Motor neuron (in vitro differentiated cells): ENCODE data around the gene TIPRL. TPM values are rescaled to one million over a fixed set of nuclear protein-coding genes. Genes with fewer than 3 reads are reported as not detected.
A peak's percentile ranks its signal among the peaks of the same experiment; 100 is the strongest.
"Not testable (repeated sequence)": the region's sequence is repeated elsewhere in the genome, so short reads cannot be mapped to it uniquely, and the experiment has no call there.

Experiments used
- ATAC-seq, 8 experiments: fragments of 200-7000 bp; cut with Tn5 transposase; replicated peaks in 6 of 8; 2 replicates each; pipeline ENCODE4 v1.8.0; 2021; ENCODE audit warnings: mild to moderate bottlenecking in 8 of 8, moderate library complexity in 8 of 8
- H3K27ac ChIP-seq, 2 donors: fragments of 250-450 bp; sonication (Bioruptor Pico); 2 replicates each; pipeline ENCODE4 v1.9.0; 2021; ENCODE audit warnings: antibody characterized with exemption in 2 of 2, mild to moderate bottlenecking in 2 of 2, moderate library complexity in 1 of 2
- H3K4me1 ChIP-seq, 2 donors: fragments of 250-450 bp; sonication (Bioruptor Pico); replicated peaks in 1 of 2; 2 replicates each; pipeline ENCODE4 v1.6.1; 2021; ENCODE audit warnings: antibody characterized with exemption in 2 of 2, mild to moderate bottlenecking in 2 of 2, moderate library complexity in 1 of 2
- H3K4me3 ChIP-seq, 5 donors: fragments of 250-450 bp; sonication (Bioruptor Pico); 2 replicates each; pipeline ENCODE4 v1.9.0; 2021; ENCODE audit warnings: antibody characterized with exemption in 5 of 5, mild to moderate bottlenecking in 5 of 5, moderate library complexity in 4 of 5
- WGBS, 10 experiments: fragments of 450-650 bp; shearing (Covaris generic); methylation state at CpG; one replicate each; pipeline ENCODE4 v1.0.0; 2022; 5-methylcytosine and 5-hydroxymethylcytosine counted together
- in situ Hi-C, 9 experiments: fragments of 400-800 bp; cut with MboI; loops; one replicate each; pipeline ENCODE4 v1.15.0; 2021; ENCODE audit warnings: low sequenced_read_pairs in 9 of 9, low pct_unique_long_range_greater_than_20kb in 2 of 9; ENCODE audit not compliant: unreplicated experiment in 9 of 9
- total RNA-seq, 8 experiments: library from RNA; unstranded; fragments of 300-600 nt; gene quantifications; 2 replicates each; pipeline versions ENCODE4 v1.2.3 to v1.2.4, GENCODE V29; 2022

The TIPRL gene
- total RNA-seq, 8 experiments from 2014 or later = 27.1 to 103 (median 59.4) TPM

- H3K4me1 ChIP-seq = no peaks in the 10 kb centered on the region
- in situ Hi-C loops = no loop called here
- H3K27ac ChIP-seq = no peak overlapping the region
- ATAC-seq = peak; percentile 93 to 100 (median 97)
- 14 to 100% (median 37%) methylated on average over 1 to 11 of the region's 15 CpGs for WGBS, 10 experiments
- H3K4me3 ChIP-seq = no peak overlapping the region
Observed at GRCh38 chr1:168145184-168146159, 33.3 kb upstream of the TIPRL start.

- H3K4me3 ChIP-seq = no peak overlapping the region
- ATAC-seq = no peak
- WGBS, 10 experiments = 55 to 100% (median 89%) methylated on average over 2 to 3 of the region's 5 CpGs
- no peaks in the 10 kb centered on the region for H3K4me1 ChIP-seq
- in situ Hi-C loops = no loop called here
- H3K27ac ChIP-seq = no peak overlapping the region
Observed at GRCh38 chr1:168146160-168146539, 32.6 kb upstream of the TIPRL start.

DNA sequence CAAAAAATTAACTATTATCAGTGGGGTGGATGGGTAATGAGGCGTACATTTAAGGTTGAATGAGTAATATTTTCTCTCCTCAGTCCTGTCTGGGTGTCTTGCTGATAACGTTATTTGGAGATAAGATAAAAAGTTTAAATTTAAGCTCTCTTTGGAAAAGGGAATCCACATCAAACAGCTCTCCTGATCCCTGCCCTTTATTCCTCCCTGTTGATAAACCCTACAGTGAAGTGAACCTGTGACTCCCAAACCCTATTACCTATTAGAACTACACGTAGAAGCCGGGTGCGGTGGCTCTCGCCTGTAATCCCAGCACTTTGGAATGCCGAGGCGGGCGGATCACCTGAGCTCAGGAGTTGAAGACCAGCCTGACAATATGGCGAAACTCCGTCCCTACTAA, 32.1 kb upstream of the TIPRL start:
- in situ Hi-C loops = no loop called here
- H3K4me1 ChIP-seq = no peaks in the 10 kb centered on the region
- H3K27ac ChIP-seq = no peak overlapping the region
- WGBS, 10 experiments = 39 to 100% (median 95%) methylated on average over 1 to 11 of the region's 11 CpGs
- no peak overlapping the region for H3K4me3 ChIP-seq
- no peak for ATAC-seq

DNA sequence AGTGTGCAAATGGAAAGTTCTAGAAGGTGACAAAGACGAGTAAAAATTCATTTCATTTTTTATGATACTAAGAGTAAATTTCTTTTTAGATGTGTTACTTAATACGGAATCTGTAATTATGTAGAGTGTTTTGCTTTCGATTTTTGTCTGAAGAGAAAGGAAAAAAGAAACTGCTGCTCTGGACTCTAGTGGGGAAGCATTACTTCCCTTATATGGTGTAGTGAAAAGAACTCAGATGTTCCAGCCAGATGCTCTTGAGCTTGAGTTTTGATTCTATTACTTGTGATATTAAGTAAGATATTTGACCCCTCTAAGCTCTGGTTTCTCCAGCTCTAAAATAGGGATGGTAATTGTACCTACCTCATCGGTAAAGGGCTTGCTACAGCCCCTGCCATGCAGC, 29.8 kb upstream of the TIPRL start:
- 8 to 85% (median 66%) methylated on average over 2 to 4 of the region's 4 CpGs for WGBS, 10 experiments

DNA sequence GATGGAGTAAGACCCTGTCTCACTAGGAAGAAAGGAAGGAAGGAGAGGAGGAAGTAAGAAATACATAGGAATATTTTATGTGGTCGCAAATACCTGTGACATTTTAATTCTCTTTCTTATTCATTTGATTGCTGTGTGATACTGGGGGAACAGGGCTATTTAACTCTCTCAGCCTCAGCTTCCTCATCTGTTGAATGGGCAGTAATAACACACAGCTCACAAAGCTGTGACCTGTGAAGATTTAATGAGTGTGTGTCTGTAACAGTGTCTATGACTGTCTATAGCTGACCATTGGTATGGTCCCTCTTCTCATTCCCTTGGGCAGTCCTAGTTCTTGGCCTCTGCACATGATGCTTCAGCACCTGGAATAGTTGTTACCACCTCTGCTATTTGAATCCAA, 28.5 kb upstream of the TIPRL start:
- no peak for ATAC-seq
- H3K4me3 ChIP-seq = no peak overlapping the region
- WGBS, 10 experiments = 50 to 100% (median 83%) methylated on average over 1 of the region's 1 CpG; no CpG with 5 or more reads in 2 of the 10 experiments
- H3K27ac ChIP-seq = no peak overlapping the region
- peaks cover 0 to 3% of the 10 kb centered on the region in 2 donors for H3K4me1 ChIP-seq
- in situ Hi-C loops = no loop called here

More for the DNA sequence above, 29.8 kb upstream of the TIPRL start:
- no peak overlapping the region for H3K27ac ChIP-seq
- H3K4me1 ChIP-seq = no peaks in the 10 kb centered on the region
- in situ Hi-C loops = no loop called here
- no peak for ATAC-seq
- no peak overlapping the region for H3K4me3 ChIP-seq

- no peak overlapping the region for H3K27ac ChIP-seq
- no peak overlapping the region for H3K4me3 ChIP-seq
- peaks cover 0 to 3% of the 10 kb centered on the region in 2 donors for H3K4me1 ChIP-seq
- 60 to 100% (median 89%) methylated on average over 3 to 4 of the region's 4 CpGs for WGBS, 10 experiments
- ATAC-seq = no peak
- in situ Hi-C loops = no loop called here
Observed at GRCh38 chr1:168151935-168152334, 26.8 kb upstream of the TIPRL start.

GRCh38 chr1:168154707-168155106, 24.1 kb upstream of the TIPRL start:
- H3K4me1 ChIP-seq, H3K27ac ChIP-seq, ATAC-seq, in situ Hi-C loops, H3K4me3 ChIP-seq: not testable (repeated sequence)
- 0 to 96% (median 73%) methylated on average over 1 to 4 of the region's 4 CpGs; no CpG with 5 or more reads in 1 of the 10 experiments for WGBS, 10 experiments

GRCh38 chr1:168155910-168156309, 22.9 kb upstream of the TIPRL start:
- ATAC-seq = no peak
- WGBS, 10 experiments = 0 to 85% (median 58%) methylated on average over 1 to 4 of the region's 4 CpGs
- no peak overlapping the region for H3K4me3 ChIP-seq
- in situ Hi-C loops = no loop called here
- peaks cover 0 to 3% of the 10 kb centered on the region in 2 donors for H3K4me1 ChIP-seq
- H3K27ac ChIP-seq = no peak overlapping the region

GRCh38 chr1:168157638-168158037, 21.1 kb upstream of the TIPRL start:
- Histone ChIP-seq H3K27ac (no peak overlapping the region), H3K4me3 (no peak overlapping the region), H3K4me1 (peaks cover 0 to 3% of the 10 kb centered on the region in 2 donors)
- no peak for ATAC-seq
- in situ Hi-C loops = no loop called here

DNA sequence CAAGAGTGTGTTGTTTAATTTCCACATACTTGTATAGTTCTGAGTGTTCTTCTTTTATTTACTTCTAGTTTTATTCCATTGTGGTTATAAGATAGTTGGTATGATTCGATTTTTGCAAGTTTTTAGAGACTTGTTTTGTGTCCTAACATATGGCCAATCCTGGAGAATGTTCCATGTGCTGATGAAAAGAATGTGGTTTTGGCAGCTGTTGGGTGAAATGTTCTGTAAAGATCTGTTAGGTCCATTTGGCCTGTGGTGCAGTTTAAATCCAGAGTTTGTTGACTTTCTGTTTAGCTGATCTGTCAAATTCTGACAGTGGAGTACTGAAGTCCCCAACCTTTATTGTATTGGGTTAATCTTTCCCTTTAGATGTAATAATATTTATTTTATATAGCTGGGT, 19.5 kb upstream of the TIPRL start:
- peaks cover 0 to 3% of the 10 kb centered on the region in 2 donors for H3K4me1 ChIP-seq
- in situ Hi-C loops = no loop called here
- WGBS, 10 experiments = 0 to 57% (median 27%) methylated on average over 1 of the region's 1 CpG; no CpG with 5 or more reads in 2 of the 10 experiments
- no peak overlapping the region for H3K27ac ChIP-seq
- no peak overlapping the region for H3K4me3 ChIP-seq
- ATAC-seq = no peak

- Histone ChIP-seq H3K4me3 (no peak overlapping the region), H3K27ac (no peak overlapping the region), H3K4me1 (no peaks in the 10 kb centered on the region)
- ATAC-seq = no peak
- WGBS, 10 experiments = 5 to 100% (median 78%) methylated on average over 1 of the region's 1 CpG
- in situ Hi-C loops = no loop called here
Observed at GRCh38 chr1:168159979-168160378, 18.8 kb upstream of the TIPRL start.

GRCh38 chr1:168161459-168161858, 17.3 kb upstream of the TIPRL start:
- ATAC-seq = peak in 3 of 8 experiments; percentile 22 to 68 (median 57)
- H3K27ac ChIP-seq = no peak overlapping the region
- no peaks in the 10 kb centered on the region for H3K4me1 ChIP-seq
- in situ Hi-C loops = no loop called here
- 29 to 100% (median 71%) methylated on average over 1 of the region's 2 CpGs; no CpG with 5 or more reads in 6 of the 10 experiments for WGBS, 10 experiments
- no peak overlapping the region for H3K4me3 ChIP-seq

DNA sequence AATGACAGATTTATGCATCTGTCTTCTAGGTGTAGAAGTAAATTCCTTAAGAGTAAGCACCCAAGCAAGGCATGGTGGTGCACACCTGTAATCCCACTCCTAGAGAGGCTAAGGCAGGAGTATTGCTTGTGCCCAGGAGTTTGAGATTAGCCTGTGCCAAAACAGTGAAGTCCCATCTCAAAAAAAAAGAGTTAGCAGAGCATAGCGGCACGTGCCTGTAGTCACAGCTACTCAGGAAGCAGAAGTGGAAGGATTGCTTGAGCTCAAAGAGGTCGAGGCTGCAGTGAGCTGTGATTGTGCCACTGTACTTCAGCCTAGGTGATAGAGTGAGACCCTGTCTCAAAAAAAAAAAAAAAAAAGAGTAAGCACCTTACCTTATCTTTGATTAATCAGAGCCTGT, 15.1 kb upstream of the TIPRL start:
- no peaks in the 10 kb centered on the region for H3K4me1 ChIP-seq
- in situ Hi-C loops = no loop called here
- ATAC-seq = no peak
- 0 to 90% (median 73%) methylated on average over 1 to 3 of the region's 3 CpGs; no CpG with 5 or more reads in 3 of the 10 experiments for WGBS, 10 experiments
- H3K27ac ChIP-seq = no peak overlapping the region
- H3K4me3 ChIP-seq = no peak overlapping the region

DNA sequence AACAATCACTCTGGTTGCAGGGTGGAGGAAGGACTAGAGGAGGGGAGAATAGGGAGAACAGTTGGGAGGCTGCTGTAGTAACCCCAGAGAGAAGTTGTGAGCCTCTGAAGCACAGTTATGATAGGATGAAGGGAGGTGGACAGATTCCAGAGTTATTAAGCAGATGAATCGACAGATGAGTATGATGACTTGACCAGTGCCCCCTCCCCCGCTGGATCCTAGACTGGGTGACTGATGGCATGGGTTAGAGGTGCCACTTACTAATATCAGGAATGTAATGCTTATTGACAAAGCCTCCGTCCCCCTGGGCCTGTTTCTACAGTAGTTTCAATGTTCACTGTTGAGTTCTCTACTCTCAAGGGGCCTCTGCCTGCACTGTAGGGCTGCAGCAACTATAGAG, 14.0 kb upstream of the TIPRL start:
- no peak for ATAC-seq
- 67 to 86% (median 78%) methylated on average over 1 to 2 of the region's 3 CpGs; no CpG with 5 or more reads in 5 of the 10 experiments for WGBS, 10 experiments

More for the DNA sequence above, 14.0 kb upstream of the TIPRL start:
- Histone ChIP-seq H3K27ac (no peak overlapping the region), H3K4me3 (no peak overlapping the region), H3K4me1 (no peaks in the 10 kb centered on the region)
- in situ Hi-C loops = no loop called here
